NB4 (cell line): Measurements from ENCODE around the gene BTBD2.

ENCODE experiments used
- DNase-seq: peaks from one replicate; pipeline ENCODE4 v3.0.0; 2010; ENCODE audit warnings: low read depth
- H3K4me3 ChIP-seq: one replicate; pipeline ENCODE4 v1.5.1; 2011; ENCODE audit warnings: mild to moderate bottlenecking, low read depth, low read length, moderate library complexity
- MYC ChIP-seq: IDR thresholded peaks from 2 replicates; pipeline ENCODE4 v1.6.1; 2011; ENCODE audit warnings: low read depth, low read length
- POLR2A ChIP-seq: IDR thresholded peaks from 2 replicates; pipeline ENCODE4 v1.6.1; 2011; ENCODE audit warnings: mild to moderate bottlenecking; ENCODE audit not compliant: insufficient read length; ENCODE audit errors: extremely low read depth
- TF ChIP-seq, protein P1 (sequence below): IDR thresholded peaks from one replicate; pipeline ENCODE4 v1.5.1; 2012; ENCODE audit warnings: low read depth, low read length
- TF ChIP-seq, protein P2 (sequence below): IDR thresholded peaks from 2 replicates; pipeline ENCODE4 v1.6.1; 2011; ENCODE audit warnings: low read depth, low read length

The BTBD2 gene

GRCh38 chr19:1961000-1961883, 54.3 kb downstream of the BTBD2 start:
- TF ChIP-seq, protein P1, sequence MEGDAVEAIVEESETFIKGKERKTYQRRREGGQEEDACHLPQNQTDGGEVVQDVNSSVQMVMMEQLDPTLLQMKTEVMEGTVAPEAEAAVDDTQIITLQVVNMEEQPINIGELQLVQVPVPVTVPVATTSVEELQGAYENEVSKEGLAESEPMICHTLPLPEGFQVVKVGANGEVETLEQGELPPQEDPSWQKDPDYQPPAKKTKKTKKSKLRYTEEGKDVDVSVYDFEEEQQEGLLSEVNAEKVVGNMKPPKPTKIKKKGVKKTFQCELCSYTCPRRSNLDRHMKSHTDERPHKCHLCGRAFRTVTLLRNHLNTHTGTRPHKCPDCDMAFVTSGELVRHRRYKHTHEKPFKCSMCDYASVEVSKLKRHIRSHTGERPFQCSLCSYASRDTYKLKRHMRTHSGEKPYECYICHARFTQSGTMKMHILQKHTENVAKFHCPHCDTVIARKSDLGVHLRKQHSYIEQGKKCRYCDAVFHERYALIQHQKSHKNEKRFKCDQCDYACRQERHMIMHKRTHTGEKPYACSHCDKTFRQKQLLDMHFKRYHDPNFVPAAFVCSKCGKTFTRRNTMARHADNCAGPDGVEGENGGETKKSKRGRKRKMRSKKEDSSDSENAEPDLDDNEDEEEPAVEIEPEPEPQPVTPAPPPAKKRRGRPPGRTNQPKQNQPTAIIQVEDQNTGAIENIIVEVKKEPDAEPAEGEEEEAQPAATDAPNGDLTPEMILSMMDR: no peak
- TF ChIP-seq, protein P2, sequence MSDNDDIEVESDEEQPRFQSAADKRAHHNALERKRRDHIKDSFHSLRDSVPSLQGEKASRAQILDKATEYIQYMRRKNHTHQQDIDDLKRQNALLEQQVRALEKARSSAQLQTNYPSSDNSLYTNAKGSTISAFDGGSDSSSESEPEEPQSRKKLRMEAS: no peak
- TF ChIP-seq POLR2A (no peak), MYC (no peak)
- no peak for DNase-seq
- no peak overlapping the region for H3K4me3 ChIP-seq

DNA sequence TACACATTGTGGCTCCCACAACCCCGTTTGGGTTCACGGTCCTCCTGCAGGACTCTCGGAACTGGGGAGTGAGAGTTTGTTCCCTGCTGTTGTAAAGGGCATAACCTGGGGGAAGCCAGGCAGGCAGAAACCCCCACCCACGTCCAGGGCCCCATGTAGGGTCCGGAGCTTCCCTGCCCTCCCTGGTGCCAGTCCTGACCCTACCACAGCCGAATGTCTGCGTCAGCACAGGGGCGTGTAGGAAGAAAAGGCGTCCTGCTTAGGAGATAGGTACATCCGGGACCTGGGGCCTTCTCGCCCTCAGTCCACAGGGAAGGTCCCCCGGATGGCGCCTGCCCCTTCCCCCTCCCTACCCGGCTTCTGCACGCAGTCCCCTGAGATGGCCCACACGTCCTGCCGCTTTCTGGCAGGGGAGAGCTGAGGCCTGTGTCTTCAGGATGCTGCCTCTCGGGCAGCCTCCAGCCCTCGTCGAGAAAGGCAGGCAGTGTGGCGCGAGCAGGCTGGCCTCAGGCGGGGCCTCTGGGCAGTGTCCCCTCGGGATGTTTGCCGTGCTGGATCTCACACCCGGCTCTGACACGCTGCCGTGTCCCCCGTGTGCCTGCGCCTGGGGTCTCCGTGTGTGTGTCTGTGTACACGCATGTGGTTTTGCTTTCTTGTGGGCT, 55.5 kb downstream of the BTBD2 start:
- no peak for DNase-seq
- H3K4me3 ChIP-seq: no peak overlapping the region
- no peak for TF ChIP-seq POLR2A
- TF ChIP-seq, protein P2: no peak
- TF ChIP-seq, protein P1: no peak
- TF ChIP-seq MYC: no peak

DNA sequence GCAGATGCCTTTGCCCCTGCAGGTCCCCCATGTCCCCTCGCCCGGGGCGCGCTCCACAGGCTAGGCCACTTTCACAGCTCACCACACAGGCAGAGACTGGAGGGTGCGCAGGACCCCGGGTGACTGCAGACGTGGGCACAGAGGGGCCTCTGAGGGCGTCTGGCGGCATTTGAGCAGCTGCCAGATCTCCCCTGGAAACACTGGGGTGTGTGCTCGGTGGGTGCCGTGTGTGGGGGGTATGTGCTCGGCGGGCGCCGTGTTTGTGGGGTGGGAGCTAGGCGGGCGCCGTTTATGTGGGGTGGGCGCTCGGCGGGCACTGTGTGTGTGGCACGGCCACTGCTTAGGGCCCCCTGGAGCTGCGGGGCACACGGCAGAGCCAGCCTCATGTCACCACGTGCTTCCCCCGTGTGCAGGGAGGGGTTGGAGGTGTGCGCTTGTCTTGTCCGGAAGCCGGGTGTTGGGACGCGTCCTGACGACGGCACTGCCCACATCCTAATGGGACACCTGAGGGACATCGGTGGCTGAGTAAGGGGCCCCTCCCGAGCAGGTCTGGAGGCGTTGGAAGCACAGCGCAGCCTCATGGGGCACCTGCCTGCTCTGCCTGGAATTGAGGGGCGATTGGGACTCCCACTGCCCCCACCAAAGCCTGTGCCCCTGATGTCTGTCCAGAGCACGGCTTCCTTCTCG, 57.8 kb downstream of the BTBD2 start:
- H3K4me3 ChIP-seq: no peak overlapping the region
- TF ChIP-seq, protein P1: no peak
- TF ChIP-seq POLR2A: no peak
- TF ChIP-seq, protein P2: no peak
- no peak for TF ChIP-seq MYC
- DNase-seq: no peak

DNA sequence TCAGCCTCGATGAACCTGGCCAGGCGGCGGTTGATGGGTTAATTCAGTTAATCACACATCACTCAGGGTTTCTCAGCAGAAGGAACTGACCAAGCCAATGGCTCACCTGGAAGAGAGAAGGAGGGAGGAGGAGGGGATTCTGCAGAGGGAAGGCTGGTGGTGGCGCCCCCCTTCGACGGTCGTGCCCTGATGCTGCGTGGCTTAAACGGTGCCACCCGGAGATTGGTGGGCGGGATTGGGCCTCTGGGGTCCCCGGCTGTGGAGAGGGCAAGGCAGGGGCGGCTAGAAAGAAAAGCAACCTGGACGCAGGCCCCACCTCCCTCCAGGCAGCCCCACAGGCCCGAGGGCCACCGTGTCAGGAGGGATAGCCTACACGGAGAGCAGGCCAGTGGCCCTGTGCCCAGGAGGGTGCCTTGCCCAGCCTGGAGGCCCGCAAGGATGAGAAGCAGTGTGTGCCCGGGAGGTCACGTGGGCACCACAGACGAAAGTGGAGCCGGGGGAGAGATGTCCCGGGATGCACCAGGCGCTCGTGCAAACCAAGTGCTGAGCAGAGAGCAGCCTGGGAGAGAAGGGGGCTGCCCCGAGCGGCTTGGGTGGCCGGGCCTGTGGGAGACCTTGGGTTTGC, 58.5 kb downstream of the BTBD2 start:
- TF ChIP-seq, protein P2: no peak
- TF ChIP-seq MYC (no peak), POLR2A (no peak)
- TF ChIP-seq, protein P1: no peak
- DNase-seq: no peak
- no peak overlapping the region for H3K4me3 ChIP-seq

DNA sequence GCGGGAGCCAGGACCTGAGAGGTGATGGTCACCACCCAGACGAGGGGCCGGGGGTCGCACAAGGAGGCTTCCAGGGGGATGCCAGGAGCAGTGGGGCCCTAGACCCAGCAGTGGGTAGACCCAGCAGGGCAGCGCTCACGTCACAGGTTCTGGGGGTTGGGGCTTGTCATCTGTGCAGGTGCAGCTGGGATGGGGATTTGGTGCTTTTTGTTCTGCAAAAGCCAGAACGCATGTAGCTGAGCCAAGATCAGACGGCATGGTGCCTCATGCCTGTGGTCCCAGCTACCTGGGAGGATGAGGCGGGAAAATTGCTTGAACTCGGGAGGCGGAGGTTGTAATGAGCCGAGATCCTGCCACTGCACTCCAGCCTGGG, 59.4 kb downstream of the BTBD2 start:
- no peak overlapping the region for H3K4me3 ChIP-seq
- TF ChIP-seq, protein P2: no peak
- TF ChIP-seq MYC: no peak
- TF ChIP-seq POLR2A: no peak
- TF ChIP-seq, protein P1: no peak
- no peak for DNase-seq
